Measurements from ENCODE around the gene TMEM158. TPM values are rescaled to one million over a fixed set of nuclear protein-coding genes. Genes with fewer than 3 reads are reported as not detected.

Gene TMEM158
- total RNA-seq, 1 experiment from 2014 or later, result 25.8 TPM

DNA sequence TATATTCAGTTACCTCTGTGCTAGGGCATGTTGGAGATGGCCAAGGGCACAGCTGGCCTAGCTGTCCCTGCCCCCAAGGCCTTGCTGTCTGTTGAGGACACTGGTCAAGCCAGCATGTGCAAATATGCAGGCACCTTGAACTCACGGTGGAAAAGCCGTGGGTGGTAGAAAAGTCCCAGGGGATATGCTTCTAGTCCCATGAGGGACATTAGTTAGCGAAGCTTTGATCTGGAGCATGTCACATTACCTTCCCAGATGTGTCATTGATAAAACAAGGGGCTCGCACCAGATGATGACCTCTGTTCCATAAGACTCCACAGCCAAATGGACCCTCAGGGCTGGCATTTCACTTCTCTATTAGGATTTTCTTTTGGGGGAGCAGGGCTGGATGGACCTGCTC, 14.2 kb upstream of the TMEM158 start:
- no peak for ATAC-seq

More for the DNA sequence above, 14.2 kb upstream of the TMEM158 start:
- TF ChIP-seq, protein P1, sequence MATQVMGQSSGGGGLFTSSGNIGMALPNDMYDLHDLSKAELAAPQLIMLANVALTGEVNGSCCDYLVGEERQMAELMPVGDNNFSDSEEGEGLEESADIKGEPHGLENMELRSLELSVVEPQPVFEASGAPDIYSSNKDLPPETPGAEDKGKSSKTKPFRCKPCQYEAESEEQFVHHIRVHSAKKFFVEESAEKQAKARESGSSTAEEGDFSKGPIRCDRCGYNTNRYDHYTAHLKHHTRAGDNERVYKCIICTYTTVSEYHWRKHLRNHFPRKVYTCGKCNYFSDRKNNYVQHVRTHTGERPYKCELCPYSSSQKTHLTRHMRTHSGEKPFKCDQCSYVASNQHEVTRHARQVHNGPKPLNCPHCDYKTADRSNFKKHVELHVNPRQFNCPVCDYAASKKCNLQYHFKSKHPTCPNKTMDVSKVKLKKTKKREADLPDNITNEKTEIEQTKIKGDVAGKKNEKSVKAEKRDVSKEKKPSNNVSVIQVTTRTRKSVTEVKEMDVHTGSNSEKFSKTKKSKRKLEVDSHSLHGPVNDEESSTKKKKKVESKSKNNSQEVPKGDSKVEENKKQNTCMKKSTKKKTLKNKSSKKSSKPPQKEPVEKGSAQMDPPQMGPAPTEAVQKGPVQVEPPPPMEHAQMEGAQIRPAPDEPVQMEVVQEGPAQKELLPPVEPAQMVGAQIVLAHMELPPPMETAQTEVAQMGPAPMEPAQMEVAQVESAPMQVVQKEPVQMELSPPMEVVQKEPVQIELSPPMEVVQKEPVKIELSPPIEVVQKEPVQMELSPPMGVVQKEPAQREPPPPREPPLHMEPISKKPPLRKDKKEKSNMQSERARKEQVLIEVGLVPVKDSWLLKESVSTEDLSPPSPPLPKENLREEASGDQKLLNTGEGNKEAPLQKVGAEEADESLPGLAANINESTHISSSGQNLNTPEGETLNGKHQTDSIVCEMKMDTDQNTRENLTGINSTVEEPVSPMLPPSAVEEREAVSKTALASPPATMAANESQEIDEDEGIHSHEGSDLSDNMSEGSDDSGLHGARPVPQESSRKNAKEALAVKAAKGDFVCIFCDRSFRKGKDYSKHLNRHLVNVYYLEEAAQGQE (IDR thresholded peaks at IDR 0.05; ENCODE audit: low read depth), result no peak
- TF ChIP-seq SIN3A (IDR thresholded peaks at IDR 0.05; ENCODE audit: low read depth), result no peak
- TF ChIP-seq JUND (IDR thresholded peaks at IDR 0.05), result no peak
- TF ChIP-seq, protein P2, sequence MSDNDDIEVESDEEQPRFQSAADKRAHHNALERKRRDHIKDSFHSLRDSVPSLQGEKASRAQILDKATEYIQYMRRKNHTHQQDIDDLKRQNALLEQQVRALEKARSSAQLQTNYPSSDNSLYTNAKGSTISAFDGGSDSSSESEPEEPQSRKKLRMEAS (IDR thresholded peaks at IDR 0.05), result no peak
- no peak for TF ChIP-seq EZH2 (IDR thresholded peaks at IDR 0.05)
- TF ChIP-seq RAD21 (IDR thresholded peaks at IDR 0.05; ENCODE audit: low read depth), result no peak
- TF ChIP-seq, protein P3, sequence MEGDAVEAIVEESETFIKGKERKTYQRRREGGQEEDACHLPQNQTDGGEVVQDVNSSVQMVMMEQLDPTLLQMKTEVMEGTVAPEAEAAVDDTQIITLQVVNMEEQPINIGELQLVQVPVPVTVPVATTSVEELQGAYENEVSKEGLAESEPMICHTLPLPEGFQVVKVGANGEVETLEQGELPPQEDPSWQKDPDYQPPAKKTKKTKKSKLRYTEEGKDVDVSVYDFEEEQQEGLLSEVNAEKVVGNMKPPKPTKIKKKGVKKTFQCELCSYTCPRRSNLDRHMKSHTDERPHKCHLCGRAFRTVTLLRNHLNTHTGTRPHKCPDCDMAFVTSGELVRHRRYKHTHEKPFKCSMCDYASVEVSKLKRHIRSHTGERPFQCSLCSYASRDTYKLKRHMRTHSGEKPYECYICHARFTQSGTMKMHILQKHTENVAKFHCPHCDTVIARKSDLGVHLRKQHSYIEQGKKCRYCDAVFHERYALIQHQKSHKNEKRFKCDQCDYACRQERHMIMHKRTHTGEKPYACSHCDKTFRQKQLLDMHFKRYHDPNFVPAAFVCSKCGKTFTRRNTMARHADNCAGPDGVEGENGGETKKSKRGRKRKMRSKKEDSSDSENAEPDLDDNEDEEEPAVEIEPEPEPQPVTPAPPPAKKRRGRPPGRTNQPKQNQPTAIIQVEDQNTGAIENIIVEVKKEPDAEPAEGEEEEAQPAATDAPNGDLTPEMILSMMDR (IDR thresholded peaks at IDR 0.05 in 2 of 3, conservative IDR thresholded peaks at IDR 0.05 in 1 of 3; ENCODE audit: borderline replicate concordance in 1 of 3, insufficient read depth in 1 of 3, low read depth in 2 of 3, low read length in 2 of 3), result no peak
- TF ChIP-seq SRF (IDR thresholded peaks at IDR 0.05; ENCODE audit: low read depth), result no peak
- RAD21 ChIA-PET (ENCODE audit: low non-redundant PET in 1 of 2, low total read pairs in 2 of 2, uncharacterized antibody in 2 of 2, unreplicated experiment in 2 of 2), result no interaction called here
- Histone ChIP-seq H3K9me2 (ENCODE audit: insufficient read depth) (no peaks in the 10 kb centered on the region), H2AFZ (ENCODE audit: low read depth, low read length, poor library complexity, severe bottlenecking) (no peak overlapping the region), H3K9ac (ENCODE audit: low read length) (no peak overlapping the region), H3K27ac (ENCODE audit: low read depth, low read length) (no peak overlapping the region), H3K36me3 (ENCODE audit: control insufficient read depth in 1 of 2, insufficient read depth in 2 of 2, low read length in 2 of 2) (no peaks in the 10 kb centered on the region), H3K9me3 (ENCODE audit: control insufficient read depth in 1 of 2, insufficient read depth in 1 of 2, low read depth in 1 of 2, low read length in 2 of 2) (no peaks in the 10 kb centered on the region), H3K79me2 (ENCODE audit: insufficient read depth, low read length) (no peaks in the 10 kb centered on the region), H4K20me1 (ENCODE audit: insufficient read depth) (no peaks in the 10 kb centered on the region), H3K4me2 (ENCODE audit: low read length) (no peak overlapping the region), H3K27me3 (ENCODE audit: insufficient read depth, low read length) (no peaks in the 10 kb centered on the region), H3K4me1 (ENCODE audit: control insufficient read depth in 1 of 2, insufficient read depth in 2 of 2, low read length in 2 of 2) (no peaks in the 10 kb centered on the region), H3K4me3 (replicated peaks in 1 of 2; ENCODE audit: low read depth in 1 of 2, low read length in 2 of 2) (no peak overlapping the region)
- CTCF ChIA-PET, result no interaction called here
- POLR2A ChIA-PET, result no interaction called here
- no TSS peak for BruUV-seq (replicated peaks)
- intact Hi-C loops (cut with micrococcal nuclease), result no loop called here
- DNase-seq (ENCODE audit: low read depth, low spot score), result no peak

Data from HCT116 (cell line).